ENCODE measurements around the gene DNAJC9. TPM values are rescaled to one million over a fixed set of nuclear protein-coding genes. Genes with fewer than 3 reads are reported as not detected.

DNAJC9 gene
- total RNA-seq, 3 donors from 2014 or later (not counting 1 experiment from before 2014, with no cell fraction given), result 14.1 to 19.0 (median 17.4) TPM

- TF ChIP-seq, protein P1, sequence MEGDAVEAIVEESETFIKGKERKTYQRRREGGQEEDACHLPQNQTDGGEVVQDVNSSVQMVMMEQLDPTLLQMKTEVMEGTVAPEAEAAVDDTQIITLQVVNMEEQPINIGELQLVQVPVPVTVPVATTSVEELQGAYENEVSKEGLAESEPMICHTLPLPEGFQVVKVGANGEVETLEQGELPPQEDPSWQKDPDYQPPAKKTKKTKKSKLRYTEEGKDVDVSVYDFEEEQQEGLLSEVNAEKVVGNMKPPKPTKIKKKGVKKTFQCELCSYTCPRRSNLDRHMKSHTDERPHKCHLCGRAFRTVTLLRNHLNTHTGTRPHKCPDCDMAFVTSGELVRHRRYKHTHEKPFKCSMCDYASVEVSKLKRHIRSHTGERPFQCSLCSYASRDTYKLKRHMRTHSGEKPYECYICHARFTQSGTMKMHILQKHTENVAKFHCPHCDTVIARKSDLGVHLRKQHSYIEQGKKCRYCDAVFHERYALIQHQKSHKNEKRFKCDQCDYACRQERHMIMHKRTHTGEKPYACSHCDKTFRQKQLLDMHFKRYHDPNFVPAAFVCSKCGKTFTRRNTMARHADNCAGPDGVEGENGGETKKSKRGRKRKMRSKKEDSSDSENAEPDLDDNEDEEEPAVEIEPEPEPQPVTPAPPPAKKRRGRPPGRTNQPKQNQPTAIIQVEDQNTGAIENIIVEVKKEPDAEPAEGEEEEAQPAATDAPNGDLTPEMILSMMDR (IDR thresholded peaks at IDR 0.05), result no peak
- Mint-ChIP-seq H3K27ac (peak overlapping the region in 1 of 2 donors; percentile 53), H3K4me1 (no peaks in the 10 kb centered on the region), H3K9me3 (no peaks in the 10 kb centered on the region), H3K27me3 (ENCODE audit: low read depth in 2 of 2) (no peaks in the 10 kb centered on the region), H3K36me3 (peaks cover 6% of the 10 kb centered on the region), H3K4me3 (no peak overlapping the region)
- WGBS (ENCODE audit: insufficient coverage), result 97% methylated on average over 7 of the region's 7 CpGs
- ATAC-seq (no peak), DNase-seq (no peak)
- H3K36me3 ChIP-seq (ENCODE audit: control insufficient read depth, insufficient read depth, low read length), result peaks cover 25% of the 10 kb centered on the region
- no peak overlapping the region for H3K27ac ChIP-seq (ENCODE audit: low read length)
- H3K9me3 ChIP-seq (ENCODE audit: control insufficient read depth, insufficient read depth, low read length), result no peaks in the 10 kb centered on the region
- intact Hi-C loops (cut with micrococcal nuclease), result no loop called here
- H3K27me3 ChIP-seq (ENCODE audit: control insufficient read depth, insufficient read depth, low read length), result no peaks in the 10 kb centered on the region
- H3K4me1 ChIP-seq (ENCODE audit: control insufficient read depth, insufficient read depth, low read length), result no peaks in the 10 kb centered on the region
- H3K4me3 ChIP-seq (ENCODE audit: low read length), result no peak overlapping the region
These were observed 12.4 kb downstream of the DNAJC9 start for GRCh38 chr10:73234695-73235094.

- TF ChIP-seq, protein P1 (IDR thresholded peaks at IDR 0.05), result no peak
- Mint-ChIP-seq H3K4me1 (no peaks in the 10 kb centered on the region), H3K4me3 (no peak overlapping the region), H3K27ac (peak overlapping the region in 1 of 2 donors; percentile 53), H3K36me3 (peaks cover 6% of the 10 kb centered on the region), H3K27me3 (ENCODE audit: low read depth in 2 of 2) (no peaks in the 10 kb centered on the region), H3K9me3 (no peaks in the 10 kb centered on the region)
- 100% methylated on average over 1 of the region's 2 CpGs for WGBS (ENCODE audit: insufficient coverage)
- Histone ChIP-seq H3K4me1 (ENCODE audit: control insufficient read depth, insufficient read depth, low read length) (no peaks in the 10 kb centered on the region), H3K4me3 (ENCODE audit: low read length) (no peak overlapping the region), H3K36me3 (ENCODE audit: control insufficient read depth, insufficient read depth, low read length) (peaks cover 21% of the 10 kb centered on the region), H3K27me3 (ENCODE audit: control insufficient read depth, insufficient read depth, low read length) (no peaks in the 10 kb centered on the region), H3K27ac (ENCODE audit: low read length) (no peak overlapping the region), H3K9me3 (ENCODE audit: control insufficient read depth, insufficient read depth, low read length) (no peaks in the 10 kb centered on the region)
- intact Hi-C loops (cut with micrococcal nuclease), result no loop called here
- DNase-seq, result no peak
- ATAC-seq, result no peak
These were observed 13.2 kb downstream of the DNAJC9 start for GRCh38 chr10:73233883-73234282.

GRCh38 chr10:73232887-73233286 is 14.2 kb downstream of the DNAJC9 start:
- peaks cover 21% of the 10 kb centered on the region for H3K36me3 ChIP-seq (ENCODE audit: control insufficient read depth, insufficient read depth, low read length)
- Mint-ChIP-seq H3K4me1 (no peaks in the 10 kb centered on the region), H3K27ac (no peak overlapping the region)

GRCh38 chr10:73229567-73229966 is 17.5 kb downstream of the DNAJC9 start:
- intact Hi-C loops (cut with micrococcal nuclease), result no loop called here
- Mint-ChIP-seq H3K27me3 (ENCODE audit: low read depth in 2 of 2) (no peaks in the 10 kb centered on the region), H3K27ac (no peak overlapping the region), H3K36me3 (peaks cover 6% of the 10 kb centered on the region), H3K4me1 (no peaks in the 10 kb centered on the region), H3K4me3 (no peak overlapping the region), H3K9me3 (no peaks in the 10 kb centered on the region)
- WGBS (ENCODE audit: insufficient coverage), result 53% methylated on average over 6 of the region's 6 CpGs
- Histone ChIP-seq H3K27ac (ENCODE audit: low read length) (no peak overlapping the region), H3K27me3 (ENCODE audit: control insufficient read depth, insufficient read depth, low read length) (no peaks in the 10 kb centered on the region), H3K9me3 (ENCODE audit: control insufficient read depth, insufficient read depth, low read length) (no peaks in the 10 kb centered on the region), H3K36me3 (ENCODE audit: control insufficient read depth, insufficient read depth, low read length) (peaks cover 12% of the 10 kb centered on the region), H3K4me3 (ENCODE audit: low read length) (no peak overlapping the region), H3K4me1 (ENCODE audit: control insufficient read depth, insufficient read depth, low read length) (no peaks in the 10 kb centered on the region)
- TF ChIP-seq, protein P1 (IDR thresholded peaks at IDR 0.05), result no peak
- ATAC-seq (no peak), DNase-seq (no peak)

More at GRCh38 chr10:73232887-73233286, 14.2 kb downstream of the DNAJC9 start:
- intact Hi-C loops (cut with micrococcal nuclease), result no loop called here
- Histone ChIP-seq H3K4me3 (ENCODE audit: low read length) (no peak overlapping the region), H3K4me1 (ENCODE audit: control insufficient read depth, insufficient read depth, low read length) (no peaks in the 10 kb centered on the region), H3K27ac (ENCODE audit: low read length) (no peak overlapping the region), H3K9me3 (ENCODE audit: control insufficient read depth, insufficient read depth, low read length) (no peaks in the 10 kb centered on the region), H3K27me3 (ENCODE audit: control insufficient read depth, insufficient read depth, low read length) (no peaks in the 10 kb centered on the region)
- Mint-ChIP-seq H3K36me3 (peaks cover 6% of the 10 kb centered on the region), H3K27me3 (ENCODE audit: low read depth in 2 of 2) (no peaks in the 10 kb centered on the region), H3K4me3 (no peak overlapping the region), H3K9me3 (no peaks in the 10 kb centered on the region)
- TF ChIP-seq, protein P1 (IDR thresholded peaks at IDR 0.05), result no peak
- ATAC-seq (no peak), DNase-seq (no peak)
- WGBS (ENCODE audit: insufficient coverage), result 95% methylated on average over 6 of the region's 8 CpGs

Measured in natural killer cell (primary cell).